IMR-90 (cell line): ENCODE results near the gene LETM1. TPM values are rescaled to one million over a fixed set of nuclear protein-coding genes. Genes with fewer than 3 reads are reported as not detected.
A peak's percentile ranks its signal among the peaks of the same experiment; 100 is the strongest.

Experiments
- ATAC-seq: fragments of 200-7000 bp; cut with Tn5 transposase; 2 replicates; pipeline ENCODE4 v1.9.1; 2020; ENCODE audit warnings: low read depth, mild to moderate bottlenecking, moderate library complexity
- BruUV-seq: library from RNA; stranded (reverse); fragments of 400-500 nt; replicated peaks from 2 replicates; lab custom pipeline; 2021; lab: Mats Ljungman, UMichigan
- CTCF ChIA-PET: fragments of 300-600 bp; formaldehyde crosslinking; extraction: SDS; loops from one replicate; lab custom pipeline; 2021; ENCODE audit warnings: antibody characterized with exemption; lab: Yijun Ruan, JAX
- POLR2A ChIA-PET: fragments of 300-600 bp; sonication (Branson Sonifier 250); formaldehyde crosslinking; loops from one replicate; lab custom pipeline; 2022; ENCODE audit warnings: antibody characterized with exemption; ENCODE audit not compliant: unreplicated experiment; lab: Charles Lee
- DNase-seq: peaks from one replicate; pipeline ENCODE4 v3.0.0; 2013
- H2AFZ ChIP-seq: replicated peaks from 2 replicates; pipeline ENCODE3; 2013; ENCODE audit warnings: low read length, mild to moderate bottlenecking; ENCODE audit not compliant: poor library complexity
- H2AK5ac ChIP-seq: 2 replicates; pipeline ENCODE4 v1.6.1; 2013; ENCODE audit warnings: low read depth, low read length, inconsistent platforms
- H2AK9ac ChIP-seq: replicated peaks from 2 replicates; pipeline ENCODE3; 2013; ENCODE audit warnings: mild to moderate bottlenecking, low read depth, low read length, moderate library complexity; ENCODE audit not compliant: poor library complexity
- H2BK120ac ChIP-seq: 2 replicates; pipeline ENCODE4 v1.6.1; 2013; ENCODE audit warnings: low read depth, low read length, inconsistent platforms
- H2BK15ac ChIP-seq: 3 replicates; pipeline ENCODE4 v1.6.1; 2013; ENCODE audit warnings: low read depth, low read length, inconsistent platforms
- H2BK20ac ChIP-seq: 2 replicates; pipeline ENCODE4 v1.6.1; 2013; ENCODE audit warnings: low read depth, mild to moderate bottlenecking, inconsistent platforms, low read length, moderate library complexity
- H2BK5ac ChIP-seq: 2 replicates; pipeline ENCODE4 v1.6.1; 2013; ENCODE audit warnings: mild to moderate bottlenecking, low read depth, low read length, inconsistent platforms; ENCODE audit not compliant: poor library complexity, severe bottlenecking
- H3K14ac ChIP-seq: replicated peaks from 2 replicates; pipeline ENCODE4 v1.6.1; 2013; ENCODE audit warnings: low read depth, low read length, inconsistent platforms
- H3K18ac ChIP-seq: 2 replicates; pipeline ENCODE4 v1.6.1; 2013; ENCODE audit warnings: low read depth, low read length, control low read depth
- H3K23ac ChIP-seq: 2 replicates; pipeline ENCODE4 v1.6.1; 2013; ENCODE audit warnings: low read depth, low read length, inconsistent platforms
- H3K27ac ChIP-seq: 2 replicates; pipeline ENCODE4 v1.5.1; 2013; ENCODE audit warnings: mild to moderate bottlenecking, control low read depth, low read length; ENCODE audit not compliant: insufficient read depth
- H3K27me3 ChIP-seq: 2 replicates; pipeline ENCODE4 v1.6.1; 2013; ENCODE audit warnings: low read length; ENCODE audit not compliant: control insufficient read depth, insufficient read depth
- H3K36me3 ChIP-seq: 2 replicates; pipeline ENCODE4 v1.6.1; 2013; ENCODE audit warnings: low read length, mixed read lengths; ENCODE audit not compliant: control insufficient read depth, insufficient read depth
- H3K4ac ChIP-seq: 2 replicates; pipeline ENCODE4 v1.6.1; 2013; ENCODE audit warnings: low read depth, low read length, inconsistent platforms
- H3K4me1 ChIP-seq: 2 replicates; pipeline ENCODE4 v1.6.1; 2013; ENCODE audit warnings: low read length, mixed read lengths; ENCODE audit not compliant: control insufficient read depth, insufficient read depth
- H3K4me2 ChIP-seq: 2 replicates; pipeline ENCODE4 v1.6.1; 2013; ENCODE audit warnings: low read depth, mild to moderate bottlenecking, control low read depth, low read length, moderate library complexity
- H3K4me3 ChIP-seq: 2 replicates; pipeline ENCODE4 v1.5.1; 2013; ENCODE audit warnings: low read depth, mild to moderate bottlenecking, control low read depth, low read length, moderate library complexity; ENCODE audit not compliant: insufficient read depth
- H3K56ac ChIP-seq: 2 replicates; pipeline ENCODE4 v1.6.1; 2013; ENCODE audit warnings: low read length, inconsistent platforms; ENCODE audit not compliant: insufficient read depth; ENCODE audit errors: extremely low read depth
- H3K79me1 ChIP-seq, 2 experiments: 2 replicates each; pipeline ENCODE4 v1.6.1; 2013; ENCODE audit warnings: low read length in 2 of 2, inconsistent platforms in 1 of 2, low read depth in 1 of 2
- H3K9ac ChIP-seq: 2 replicates; pipeline ENCODE4 v1.6.1; 2013; ENCODE audit warnings: low read depth, low read length, control low read depth
- H3K9me1 ChIP-seq: 2 replicates; pipeline ENCODE4 v1.6.1; 2013; ENCODE audit warnings: low read length, inconsistent platforms; ENCODE audit not compliant: insufficient read depth
- H3K9me3 ChIP-seq: 2 replicates; pipeline ENCODE4 v1.6.1; 2013; ENCODE audit warnings: low read length; ENCODE audit not compliant: control insufficient read depth, insufficient read depth
- H4K20me1 ChIP-seq: 2 replicates; pipeline ENCODE4 v1.6.1; 2013; ENCODE audit warnings: low read length, inconsistent platforms; ENCODE audit not compliant: insufficient read depth
- H4K5ac ChIP-seq: 2 replicates; pipeline ENCODE4 v1.6.1; 2013; ENCODE audit warnings: mild to moderate bottlenecking, low read depth, low read length, control low read depth
- H4K8ac ChIP-seq, 2 experiments: 2 replicates each; pipeline ENCODE4 v1.6.1; 2013; ENCODE audit warnings: low read depth in 2 of 2, low read length in 2 of 2, control low read depth in 1 of 2, inconsistent platforms in 1 of 2
- H4K91ac ChIP-seq: 2 replicates; pipeline ENCODE4 v1.6.1; 2013; ENCODE audit warnings: low read depth, low read length, inconsistent platforms; ENCODE audit not compliant: insufficient read depth
- BHLHE40 ChIP-seq: fragments of 150-350 bp; IDR thresholded peaks from 2 replicates; pipeline ENCODE4 v1.6.1; 2016; ENCODE audit warnings: mild to moderate bottlenecking, low read depth, low read length
- CHD1 ChIP-seq: IDR thresholded peaks from 2 replicates; pipeline ENCODE4 v1.6.1; 2012; ENCODE audit warnings: low read depth, low read length, improper control_type of control experiment
- FOS ChIP-seq: fragments of 150-350 bp; IDR thresholded peaks from 2 replicates; pipeline ENCODE4 v1.6.1; 2016; ENCODE audit warnings: low read depth, low read length
- NFE2L2 ChIP-seq: fragments of 150-350 bp; IDR thresholded peaks from 2 replicates; pipeline ENCODE4 v1.6.1; 2016; ENCODE audit warnings: low read depth, mild to moderate bottlenecking, low read length
- POLR2A ChIP-seq: IDR thresholded peaks from 2 replicates; pipeline ENCODE4 v1.6.1; 2012; ENCODE audit warnings: mild to moderate bottlenecking, low read depth, low read length
- RCOR1 ChIP-seq: IDR thresholded peaks from 2 replicates; pipeline ENCODE4 v1.6.1; 2012; ENCODE audit warnings: mild to moderate bottlenecking, low read length, improper control_type of control experiment; ENCODE audit not compliant: insufficient replicate concordance
- SMC3 ChIP-seq: fragments of 150-350 bp; IDR thresholded peaks from 2 replicates; pipeline ENCODE4 v1.6.1; 2016; ENCODE audit warnings: low read depth, mild to moderate bottlenecking, antibody characterized with exemption, low read length, moderate library complexity
- WGBS, 2 experiments: methylation state at CpG; one replicate each; pipeline versions ENCODE4 v1.1.5 to v1.1.7; 2013; ENCODE audit warnings: missing lambda C conversion rate in 2 of 2; ENCODE audit not compliant: insufficient read length in 1 of 2; ENCODE audit errors: extremely low coverage in 2 of 2; 5-methylcytosine and 5-hydroxymethylcytosine counted together
- dilution Hi-C: fragments of 300-500 bp; cut with HindIII; formaldehyde crosslinking; loops from one replicate; pipeline ENCODE4 v1.14.3; 2018; ENCODE audit warnings: low sequenced_read_pairs; ENCODE audit not compliant: unreplicated experiment
- in situ Hi-C: fragments of 300-500 bp; cut with MboI; formaldehyde crosslinking; loops from 3 replicates; pipeline ENCODE4 v1.14.3; 2019; ENCODE audit warnings: low sequenced_read_pairs, inconsistent platforms, mixed read lengths
- intact Hi-C: fragments of 100-400 bp; cut with micrococcal nuclease; formaldehyde crosslinking; loops from 2 replicates; pipeline ENCODE4 v1.10.0; 2022
- polyA plus RNA-seq, 3 experiments: library from polyadenylated mRNA; depleted of rRNA; stranded (reverse); fragments of >200 nt; gene quantifications; 2 replicates each; pipeline ENCODE4 v1.2.3, GENCODE V29; 2012; ENCODE audit warnings: low replicate concordance in 1 of 3
- total RNA-seq: library from RNA; depleted of rRNA; stranded (reverse); fragments of >200 nt; gene quantifications from 2 replicates; pipeline ENCODE4 v1.2.3, GENCODE V29; 2012
- TF ChIP-seq, protein P1 (sequence below): conservative IDR thresholded peaks from 2 replicates; pipeline ENCODE4 v1.5.1; 2012; ENCODE audit warnings: mild to moderate bottlenecking, low read depth, low read length, improper control_type of control experiment
- TF ChIP-seq, protein P2 (sequence below): fragments of 150-350 bp; IDR thresholded peaks from 2 replicates; pipeline ENCODE4 v1.6.1; 2017; ENCODE audit warnings: mild to moderate bottlenecking, antibody characterized with exemption, low read length, low read depth

The LETM1 gene
- total and polyA plus RNA-seq, 2 of the 4 experiments (the other 2 are of a cell fraction): 25.0 to 49.3 TPM

DNA sequence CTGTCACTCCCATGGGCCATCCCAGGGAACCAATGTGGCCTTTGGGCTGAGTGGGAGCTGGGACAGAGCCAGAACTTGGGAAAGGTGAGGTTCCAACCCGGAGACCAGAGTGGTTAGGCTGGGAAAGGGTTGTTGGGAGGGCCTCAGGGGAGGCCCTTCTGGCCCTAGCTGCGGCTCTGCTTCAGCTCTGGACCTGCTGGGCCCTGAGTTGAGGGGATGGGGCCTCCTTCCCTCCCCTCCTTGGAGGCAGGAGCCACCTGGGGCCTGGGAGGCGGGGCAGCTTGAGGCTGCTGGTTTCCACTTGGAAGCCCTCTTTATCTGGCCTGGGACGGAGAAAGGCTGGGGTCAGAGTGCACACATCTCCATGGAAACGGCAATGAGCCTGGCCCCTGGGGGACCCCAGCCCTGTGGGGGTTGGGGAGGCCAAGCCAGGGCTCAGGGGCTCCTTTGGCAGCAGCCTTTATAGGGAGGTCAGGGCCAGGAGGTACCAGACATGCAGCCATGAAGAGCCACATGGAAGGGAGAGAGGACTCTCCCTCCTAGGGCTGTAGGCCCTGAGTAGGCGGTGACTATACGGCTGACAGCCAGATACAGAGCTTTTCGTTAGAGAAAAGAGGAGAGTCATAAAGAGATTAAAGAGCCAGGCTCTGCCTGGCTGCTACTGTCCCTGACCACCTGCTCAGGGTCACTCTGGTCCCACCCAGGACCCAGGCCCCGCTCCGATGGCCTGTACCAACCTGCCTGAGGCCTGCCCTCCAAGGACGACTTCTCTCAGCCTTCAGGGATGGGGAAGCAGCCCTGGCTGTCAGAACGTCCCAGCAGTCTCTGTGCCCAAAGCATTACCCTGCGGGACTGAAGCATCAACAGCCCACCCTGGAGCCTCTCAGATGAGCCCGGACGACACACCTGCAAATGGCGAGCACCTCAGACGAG lies 8.4 kb upstream of the LETM1 start:
- no peak for ATAC-seq
- Histone ChIP-seq H2AK5ac (no peak overlapping the region), H3K79me1 (0 out of 4 replicates have a peak, but pooled peaks cover 0 to 2% of the 10 kb centered on the region in 2 experiments), H4K91ac (no peak overlapping the region), H3K14ac (no peak overlapping the region), H4K5ac (no peak overlapping the region), H3K9ac (no peak overlapping the region), H3K56ac (no peak overlapping the region), H4K8ac (no peak overlapping the region), H3K9me1 (0 out of 2 replicates have a peak, but pooled peaks cover 3% of the 10 kb centered on the region), H2BK120ac (no peak overlapping the region), H2BK15ac (no peak overlapping the region), H2AK9ac (peak overlapping the region; percentile 76), H2BK20ac (no peak overlapping the region), H2AFZ (no peak overlapping the region), H3K4me1 (0 out of 2 replicates have a peak, but pooled peaks cover 2% of the 10 kb centered on the region), H4K20me1 (no peaks in the 10 kb centered on the region), H3K36me3 (no peaks in the 10 kb centered on the region), H3K4me3 (no peak overlapping the region), H3K27me3 (peaks cover 2% of the 10 kb centered on the region; the same call in 1 of the 2 replicates), H3K4me2 (no peak overlapping the region), H3K18ac (no peak overlapping the region), H3K9me3 (no peaks in the 10 kb centered on the region), H3K23ac (no peak overlapping the region), H3K4ac (no peak overlapping the region), H2BK5ac (no peak overlapping the region), H3K27ac (no peak overlapping the region)
- DNase-seq: no peak
- no TSS peak for BruUV-seq
- CTCF ChIA-PET: no interaction called here
- dilution Hi-C loops (no loop called here), in situ Hi-C loops (no loop called here), intact Hi-C loops (no loop called here)
- TF ChIP-seq POLR2A (no peak), SMC3 (no peak), FOS (no peak), RCOR1 (no peak), BHLHE40 (no peak), CHD1 (no peak), NFE2L2 (no peak)
- TF ChIP-seq, protein P1, sequence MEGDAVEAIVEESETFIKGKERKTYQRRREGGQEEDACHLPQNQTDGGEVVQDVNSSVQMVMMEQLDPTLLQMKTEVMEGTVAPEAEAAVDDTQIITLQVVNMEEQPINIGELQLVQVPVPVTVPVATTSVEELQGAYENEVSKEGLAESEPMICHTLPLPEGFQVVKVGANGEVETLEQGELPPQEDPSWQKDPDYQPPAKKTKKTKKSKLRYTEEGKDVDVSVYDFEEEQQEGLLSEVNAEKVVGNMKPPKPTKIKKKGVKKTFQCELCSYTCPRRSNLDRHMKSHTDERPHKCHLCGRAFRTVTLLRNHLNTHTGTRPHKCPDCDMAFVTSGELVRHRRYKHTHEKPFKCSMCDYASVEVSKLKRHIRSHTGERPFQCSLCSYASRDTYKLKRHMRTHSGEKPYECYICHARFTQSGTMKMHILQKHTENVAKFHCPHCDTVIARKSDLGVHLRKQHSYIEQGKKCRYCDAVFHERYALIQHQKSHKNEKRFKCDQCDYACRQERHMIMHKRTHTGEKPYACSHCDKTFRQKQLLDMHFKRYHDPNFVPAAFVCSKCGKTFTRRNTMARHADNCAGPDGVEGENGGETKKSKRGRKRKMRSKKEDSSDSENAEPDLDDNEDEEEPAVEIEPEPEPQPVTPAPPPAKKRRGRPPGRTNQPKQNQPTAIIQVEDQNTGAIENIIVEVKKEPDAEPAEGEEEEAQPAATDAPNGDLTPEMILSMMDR: no peak
- TF ChIP-seq, protein P2, sequence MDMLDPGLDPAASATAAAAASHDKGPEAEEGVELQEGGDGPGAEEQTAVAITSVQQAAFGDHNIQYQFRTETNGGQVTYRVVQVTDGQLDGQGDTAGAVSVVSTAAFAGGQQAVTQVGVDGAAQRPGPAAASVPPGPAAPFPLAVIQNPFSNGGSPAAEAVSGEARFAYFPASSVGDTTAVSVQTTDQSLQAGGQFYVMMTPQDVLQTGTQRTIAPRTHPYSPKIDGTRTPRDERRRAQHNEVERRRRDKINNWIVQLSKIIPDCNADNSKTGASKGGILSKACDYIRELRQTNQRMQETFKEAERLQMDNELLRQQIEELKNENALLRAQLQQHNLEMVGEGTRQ: no peak
- POLR2A ChIA-PET: no interaction called here
- WGBS, 2 experiments: 87% methylated on average over 8 of the region's 17 CpGs; no CpG with 5 or more reads in 1 of the 2 experiments
